Smooth muscle cell of the brain vasculature (primary cell): ENCODE measurements around the gene ADAM19.
"Not testable (repeated sequence)": the region's sequence is repeated elsewhere in the genome, so short reads cannot be mapped to it uniquely, and the experiment has no call there.

Source experiments
- DNase-seq: peaks from one replicate; pipeline ENCODE4 v3.0.0-alpha.2; 2012; ENCODE audit warnings: low read depth, low spot score

The ADAM19 gene

DNA sequence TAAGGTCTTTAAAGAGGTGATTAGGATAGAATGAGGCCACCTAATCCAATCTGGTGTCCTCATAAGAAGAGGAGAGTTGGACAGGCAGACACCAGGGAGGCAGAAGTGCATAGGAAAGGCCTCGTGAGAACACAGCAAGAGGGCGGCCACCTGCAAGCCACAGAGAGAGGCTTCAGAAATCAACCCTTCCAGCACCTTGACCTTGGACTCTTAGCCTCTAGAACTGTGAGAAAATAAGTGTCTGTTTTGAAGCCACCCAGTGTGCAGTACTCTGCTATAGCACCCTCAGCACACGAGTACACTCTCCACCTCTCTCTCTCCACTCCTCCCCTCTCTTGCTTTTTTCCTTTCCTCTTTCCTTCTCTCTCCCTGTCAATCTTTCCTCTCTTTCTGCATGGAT, 88.7 kb downstream of the ADAM19 start:
- no peak for DNase-seq

DNA sequence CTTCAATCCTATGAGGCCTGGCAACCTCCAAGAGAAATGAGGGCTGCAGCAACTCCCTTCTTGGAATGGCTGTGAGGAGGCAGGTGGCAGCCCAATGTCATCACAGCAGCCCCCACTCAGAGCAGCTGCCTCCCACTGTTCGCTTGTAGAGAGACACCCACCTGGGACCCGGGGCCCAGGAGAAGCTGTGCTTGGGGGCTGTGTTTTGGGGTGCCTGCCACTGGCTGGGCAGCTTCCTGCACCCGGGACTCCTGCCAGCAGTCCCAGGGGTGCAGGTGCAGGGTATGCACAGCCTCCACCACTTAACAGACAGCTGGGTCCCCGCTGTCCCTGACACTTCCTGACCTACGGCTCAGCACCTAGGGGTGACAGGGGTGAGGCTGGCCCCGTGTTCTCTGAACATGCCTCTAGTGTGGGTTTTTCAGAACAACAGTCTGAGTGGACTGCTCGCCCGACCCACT, 89.3 kb downstream of the ADAM19 start:
- no peak for DNase-seq

DNA sequence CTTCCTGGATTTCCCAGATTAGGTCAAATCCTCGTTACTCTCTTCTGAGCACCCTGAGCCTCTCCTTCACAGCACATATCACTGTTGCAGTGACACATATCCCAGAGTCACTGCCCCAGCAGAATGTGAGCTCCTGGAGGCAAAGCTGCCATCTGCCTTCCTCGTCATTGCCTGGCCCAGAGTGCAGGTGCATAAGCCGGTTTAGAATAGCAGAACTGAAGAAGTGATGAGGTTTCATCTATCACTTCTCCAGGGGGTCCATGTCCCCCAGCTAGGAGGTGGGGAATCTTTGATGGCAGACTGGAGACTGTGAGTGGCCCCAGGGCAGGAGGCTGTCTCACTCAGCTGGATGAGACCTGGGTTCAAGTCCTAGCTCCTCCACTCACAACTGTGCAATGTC, 89.8 kb downstream of the ADAM19 start:
- DNase-seq, result no peak

DNA sequence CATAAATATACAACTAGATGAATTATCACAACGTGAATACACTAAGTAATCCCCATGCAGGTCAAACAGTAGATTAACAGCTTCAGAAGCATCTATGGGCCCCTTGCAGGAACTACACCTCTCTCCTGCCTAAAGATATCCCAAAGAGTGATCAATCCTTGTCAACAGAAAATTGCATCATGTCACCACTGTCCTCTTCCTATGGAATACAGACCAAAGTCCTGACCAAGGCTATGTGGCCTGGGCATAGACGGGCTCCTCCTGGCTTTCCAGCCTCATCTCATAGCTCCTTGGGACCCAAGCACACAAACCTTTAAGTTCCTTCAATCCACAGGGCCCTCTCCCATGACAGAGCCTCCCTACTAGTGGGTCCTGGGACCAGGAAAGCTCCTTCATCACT, 90.2 kb downstream of the ADAM19 start:
- no peak for DNase-seq

DNA sequence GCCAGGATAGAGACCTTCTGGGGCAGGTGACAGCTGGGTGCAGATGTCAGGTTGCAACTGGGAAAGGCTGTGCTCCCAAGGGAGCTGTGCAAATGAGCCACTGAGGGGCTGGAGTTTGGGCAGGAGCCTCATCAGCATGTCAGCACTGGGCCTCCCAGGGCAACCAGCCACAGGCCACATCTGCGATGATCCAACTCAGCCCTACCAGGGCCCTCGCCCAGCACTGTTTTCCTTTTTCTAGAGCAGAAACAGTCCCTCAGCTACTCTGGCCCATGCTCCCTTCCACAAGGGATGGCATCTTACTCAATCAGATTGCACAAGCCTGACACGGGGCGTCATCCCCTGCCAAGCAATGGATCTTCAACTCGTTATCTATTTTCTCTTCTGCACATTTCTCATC, 90.8 kb downstream of the ADAM19 start:
- no peak for DNase-seq

DNA sequence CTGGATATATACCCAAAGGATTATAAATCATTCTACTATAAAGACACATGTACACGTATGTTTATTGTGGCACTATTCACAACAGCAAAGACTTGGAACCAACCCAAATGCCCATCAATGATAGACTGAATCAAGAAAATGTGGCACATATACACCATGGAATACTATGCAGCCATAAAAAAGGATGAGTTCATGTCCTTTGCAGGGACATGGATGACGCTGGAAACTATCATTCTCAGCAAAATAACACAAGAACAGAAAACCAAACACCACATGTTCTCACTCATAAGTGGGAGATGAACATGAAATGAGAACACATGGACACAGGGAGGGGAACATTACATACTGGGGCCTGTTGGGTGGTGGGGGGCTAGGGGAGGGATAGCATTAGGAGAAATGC, 92.9 kb downstream of the ADAM19 start:
- not testable (repeated sequence) for DNase-seq

DNA sequence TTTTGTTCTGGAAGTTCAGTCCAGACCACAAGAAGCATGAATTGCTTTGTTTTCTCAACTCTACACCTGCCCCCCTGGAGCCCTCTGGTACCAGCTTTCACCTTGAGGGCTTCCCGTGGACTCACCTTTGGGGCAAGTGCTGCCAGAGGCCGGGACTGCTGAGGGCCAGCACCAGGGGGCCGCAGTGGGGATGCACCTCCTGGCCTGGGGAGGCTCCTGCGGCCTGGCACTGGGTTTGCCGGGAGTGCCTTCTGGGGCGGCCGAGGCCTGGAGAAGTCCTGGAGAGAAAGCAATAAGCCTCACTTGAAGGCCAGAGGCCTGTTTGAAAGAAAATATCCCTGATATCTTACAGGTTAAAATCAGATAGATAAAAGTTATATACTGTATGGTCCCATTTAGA, 93.9 kb downstream of the ADAM19 start:
- no peak for DNase-seq

DNA sequence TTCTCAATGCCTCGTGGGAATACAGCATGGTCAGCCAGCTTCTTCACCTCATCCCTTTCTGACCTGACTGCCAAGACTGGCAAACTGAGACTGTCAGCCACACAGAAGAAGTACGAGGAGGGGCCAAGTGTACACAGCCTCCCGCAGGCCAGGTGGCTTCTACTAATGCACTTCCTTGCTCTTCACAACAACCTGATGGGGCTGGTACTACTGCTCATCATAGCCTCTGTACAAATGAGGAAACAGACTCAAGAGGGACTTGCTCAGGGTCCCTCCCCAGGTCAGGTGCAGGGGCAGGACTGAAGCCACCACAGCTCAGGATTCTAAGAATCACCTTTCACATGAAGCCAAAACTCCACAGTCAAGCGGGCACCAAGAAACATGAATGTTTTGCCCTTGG, 94.3 kb downstream of the ADAM19 start:
- no peak for DNase-seq

DNA sequence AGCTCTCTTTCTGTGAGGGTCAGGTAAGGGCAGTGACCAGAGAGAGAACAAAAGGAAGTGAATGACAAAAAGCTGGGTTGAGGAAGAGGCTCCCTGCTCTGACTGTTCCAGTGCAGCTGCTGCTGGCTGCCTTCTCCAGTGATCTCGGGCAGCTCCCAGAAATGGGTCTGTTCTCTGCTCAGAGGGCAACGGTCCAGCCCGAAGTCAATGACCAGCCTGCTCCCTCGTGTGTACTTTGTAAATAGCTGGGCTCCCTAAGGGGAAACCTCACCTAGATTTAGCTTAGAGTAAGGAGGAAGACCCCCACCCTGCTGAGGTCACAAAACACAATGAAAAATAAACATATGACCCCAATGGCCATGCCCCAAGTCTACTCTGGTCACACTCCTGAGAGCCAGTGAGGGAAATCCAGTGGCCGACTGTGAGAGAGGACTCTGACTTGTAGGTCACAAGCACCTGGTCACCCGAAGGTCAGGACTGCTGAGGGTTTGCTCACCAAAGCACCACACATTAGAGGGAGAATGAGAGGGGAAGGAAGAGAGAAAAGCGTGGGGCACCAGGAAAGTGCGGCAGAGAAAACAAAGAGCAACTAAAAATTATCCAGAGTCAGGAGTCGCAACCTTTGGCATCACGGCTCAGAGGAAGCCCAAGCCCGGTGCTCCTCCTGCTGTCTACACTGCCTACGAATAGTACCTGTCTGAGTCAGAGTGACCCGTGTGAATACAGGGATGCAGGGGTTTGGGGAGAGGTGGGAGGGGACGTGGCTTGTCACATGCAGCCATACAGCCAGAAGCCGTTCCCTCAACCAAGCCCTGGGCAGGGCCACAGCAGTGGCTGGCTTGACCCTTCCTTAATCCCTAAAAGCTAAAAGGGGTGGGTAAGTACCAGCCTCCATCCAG, 95.7 kb downstream of the ADAM19 start:
- DNase-seq, result no peak

DNA sequence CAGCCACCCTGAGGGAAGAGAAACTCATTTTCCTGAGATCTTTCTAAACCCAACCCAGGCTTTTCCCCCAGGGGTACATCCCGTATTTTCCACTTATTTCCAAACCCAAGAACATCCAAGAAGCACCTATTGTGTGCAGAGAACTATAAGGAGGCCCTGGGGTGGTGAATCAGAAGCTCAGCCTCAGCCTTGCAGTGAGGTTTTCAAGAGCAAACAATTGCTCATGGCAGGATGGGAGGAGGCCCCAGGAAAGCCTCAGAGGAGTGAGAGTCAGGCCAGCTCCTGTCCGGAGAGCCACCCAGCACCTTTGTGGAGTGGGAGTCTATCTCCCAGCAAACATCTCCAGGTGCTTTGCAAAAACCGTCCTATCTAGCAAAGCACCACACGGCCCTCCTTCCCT, 96.4 kb downstream of the ADAM19 start:
- DNase-seq, result no peak

DNA sequence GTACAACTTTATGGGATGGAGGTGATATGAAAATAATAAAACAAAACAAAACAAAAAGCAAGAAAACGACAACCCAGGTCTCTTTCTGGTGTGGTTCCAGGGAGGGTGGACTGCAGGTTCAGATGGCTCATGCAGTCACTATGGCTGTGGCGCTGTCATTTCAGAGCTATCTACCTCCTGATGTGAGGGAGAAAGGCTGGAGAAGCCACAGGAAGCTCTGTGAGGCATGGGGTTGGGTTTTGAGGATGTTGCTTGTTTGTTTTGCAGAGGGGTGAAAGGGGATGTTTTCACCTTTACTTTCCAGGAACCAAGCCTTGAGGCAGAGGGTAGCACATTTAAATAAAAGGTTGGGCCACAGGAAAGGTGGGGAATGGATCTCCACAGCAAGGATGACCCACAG, 96.8 kb downstream of the ADAM19 start:
- DNase-seq, result no peak

DNA sequence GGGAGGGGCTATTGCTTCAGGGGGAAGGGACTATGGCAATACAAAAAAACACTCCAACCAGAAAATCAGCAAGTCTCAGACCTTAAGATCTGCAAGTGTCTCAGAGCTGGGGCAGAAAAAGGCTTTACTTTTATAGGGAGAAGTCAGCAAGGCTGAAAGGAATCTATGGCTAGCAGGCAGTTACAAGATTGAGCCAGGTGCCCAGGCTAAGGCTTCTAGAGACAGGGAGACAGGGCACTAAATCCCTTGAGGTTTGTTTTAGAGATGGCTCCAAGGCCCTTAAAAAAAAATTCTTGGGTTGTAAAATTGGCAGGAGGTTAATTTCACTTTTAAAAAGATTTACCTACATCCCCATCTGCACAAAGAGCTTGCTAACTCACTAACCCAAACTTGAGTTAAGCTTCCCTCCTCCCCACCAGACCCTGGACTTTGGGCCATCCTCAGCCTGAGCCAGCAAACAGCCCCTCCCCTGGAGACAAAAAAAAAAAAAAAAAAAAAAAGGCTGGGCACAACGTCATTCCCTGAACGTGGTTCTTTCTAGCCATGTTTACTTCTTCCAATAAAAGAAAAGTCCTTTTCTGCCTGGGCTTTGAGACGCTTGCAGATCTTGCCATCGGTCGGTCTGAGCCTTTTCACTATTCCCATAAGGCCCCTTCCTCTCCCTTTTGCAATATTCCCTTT, 97.6 kb downstream of the ADAM19 start:
- no peak for DNase-seq

DNA sequence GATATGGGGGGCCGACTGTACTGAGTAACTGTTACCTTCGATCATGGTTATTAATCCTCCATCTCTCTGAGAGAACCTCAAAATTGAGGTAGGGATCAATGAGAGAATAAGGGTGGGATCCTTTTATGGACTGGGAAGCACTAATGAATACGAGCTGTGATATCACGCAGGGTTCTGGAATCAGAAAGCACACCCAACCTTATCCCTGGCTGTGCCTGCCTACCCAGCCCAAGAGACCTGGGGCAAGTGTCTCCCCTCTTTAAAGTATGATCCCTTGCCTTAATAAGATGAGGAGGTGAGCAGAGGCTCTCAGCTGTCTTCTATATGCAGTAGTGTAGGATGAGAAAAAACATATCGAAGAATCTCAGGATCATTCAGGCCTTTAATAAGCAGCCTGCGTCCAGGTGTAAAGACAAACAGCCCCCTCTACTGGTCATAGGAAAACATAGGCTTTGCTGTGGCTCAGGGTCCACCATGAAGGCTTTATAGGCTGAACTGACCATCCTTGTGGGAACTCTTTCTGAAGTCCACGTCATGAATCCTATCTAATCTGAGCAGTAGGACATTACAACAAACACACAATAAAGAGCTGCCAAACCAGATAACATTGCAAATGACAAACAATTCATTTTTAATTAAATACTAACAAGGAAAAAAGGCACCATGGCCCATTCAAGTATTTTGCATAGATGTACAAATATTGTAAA, 98.7 kb downstream of the ADAM19 start:
- DNase-seq, result peak; percentile 46

DNA sequence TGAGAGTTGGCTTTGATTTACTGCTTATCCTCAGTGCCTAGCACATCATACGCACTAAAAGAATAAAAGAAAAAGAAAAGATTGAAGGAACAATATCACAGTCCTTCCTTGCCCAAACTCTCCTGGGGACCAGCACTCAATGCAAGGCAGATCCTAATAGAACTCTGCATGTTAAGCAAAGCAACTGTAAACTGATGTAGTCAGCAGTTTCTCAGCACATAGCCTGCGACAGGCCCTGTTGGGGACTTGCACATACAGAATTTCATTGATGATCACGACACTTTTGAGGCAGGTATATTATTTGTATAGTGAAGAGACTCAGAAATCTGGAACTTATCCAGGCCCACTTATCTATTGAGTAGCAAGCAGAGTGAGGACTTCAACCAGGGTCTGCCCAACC, 100.1 kb downstream of the ADAM19 start:
- no peak for DNase-seq

DNA sequence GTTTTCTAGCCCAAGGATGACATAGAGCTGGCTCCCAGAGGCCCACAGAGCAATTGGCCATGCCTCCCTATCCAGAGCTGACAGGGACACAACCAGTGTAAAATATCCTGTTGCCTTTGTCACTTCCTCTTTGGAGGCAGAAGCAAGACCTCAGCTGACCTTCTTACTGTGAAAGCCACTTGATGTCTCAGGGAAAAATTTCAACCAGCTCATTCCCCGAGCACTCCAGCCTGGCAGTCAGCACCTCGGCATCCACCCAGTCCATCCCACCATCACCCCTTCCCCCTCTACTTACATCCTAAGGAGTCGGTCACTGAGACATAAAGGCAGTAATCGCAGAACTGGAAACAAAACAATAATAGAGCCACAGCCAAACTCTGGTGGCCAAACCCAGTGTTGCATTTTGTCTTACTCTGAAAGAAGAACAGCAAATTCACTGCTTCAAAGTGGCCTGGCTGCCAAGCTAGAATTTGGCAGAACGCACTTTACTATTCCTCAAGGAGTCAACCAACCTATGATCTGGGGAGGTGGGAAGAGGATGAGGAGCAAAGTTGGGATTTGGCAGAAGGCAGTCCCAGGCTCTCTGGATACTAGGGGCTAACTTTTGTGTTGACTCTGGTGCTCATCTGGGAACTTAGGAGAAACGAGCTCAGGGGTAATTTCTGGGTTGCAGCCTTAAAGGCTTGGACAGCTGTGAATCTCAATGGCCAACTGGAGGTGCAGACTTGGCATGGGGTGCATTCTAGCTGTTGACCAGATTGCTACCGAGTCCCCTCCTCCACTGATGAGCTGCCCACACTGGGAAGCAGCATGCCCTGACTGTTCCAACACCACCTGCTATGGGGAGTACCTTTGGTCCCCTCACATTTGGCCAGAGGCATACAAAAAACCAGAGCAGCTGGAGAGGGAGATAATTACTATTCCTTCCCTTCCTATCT, 101.9 kb downstream of the ADAM19 start:
- no peak for DNase-seq

DNA sequence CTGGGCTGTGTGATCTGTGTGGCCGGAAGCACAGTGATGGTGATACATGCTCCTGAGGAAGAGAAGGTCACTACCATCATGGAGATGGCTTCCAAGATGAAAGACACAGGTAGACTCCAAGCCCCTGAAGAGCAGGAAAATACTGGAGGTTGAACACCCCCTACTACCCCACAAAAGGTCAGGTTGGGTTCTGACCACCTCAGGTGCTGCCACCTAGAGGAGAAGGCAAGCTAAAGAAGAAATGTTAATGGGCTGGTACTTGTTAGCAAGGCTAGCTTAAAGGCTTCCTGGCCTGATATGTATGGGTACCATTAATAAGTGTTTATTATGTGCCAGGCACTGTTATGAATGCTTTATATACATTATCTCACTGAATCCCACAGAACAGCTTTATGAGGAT, 103.9 kb downstream of the ADAM19 start:
- no peak for DNase-seq

DNA sequence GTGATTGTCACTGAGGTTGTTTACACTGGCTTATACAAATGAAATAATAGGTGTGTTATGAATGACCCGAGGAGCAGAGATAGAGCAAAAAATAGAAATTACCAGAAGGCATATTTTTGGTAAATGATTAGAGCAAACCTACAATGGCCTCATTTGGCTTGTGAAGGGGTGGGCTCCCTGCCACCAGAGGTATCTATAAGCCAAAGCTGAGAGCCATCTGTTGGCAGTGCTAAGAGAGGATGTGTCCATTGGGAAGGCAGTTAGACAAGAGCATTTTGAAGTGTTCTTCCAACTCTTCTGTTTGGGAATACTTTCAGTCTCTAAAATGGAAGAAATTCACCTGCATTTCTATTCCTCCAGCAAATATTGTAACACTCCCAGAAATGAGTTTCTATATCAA, 104.9 kb downstream of the ADAM19 start:
- DNase-seq, result no peak

DNA sequence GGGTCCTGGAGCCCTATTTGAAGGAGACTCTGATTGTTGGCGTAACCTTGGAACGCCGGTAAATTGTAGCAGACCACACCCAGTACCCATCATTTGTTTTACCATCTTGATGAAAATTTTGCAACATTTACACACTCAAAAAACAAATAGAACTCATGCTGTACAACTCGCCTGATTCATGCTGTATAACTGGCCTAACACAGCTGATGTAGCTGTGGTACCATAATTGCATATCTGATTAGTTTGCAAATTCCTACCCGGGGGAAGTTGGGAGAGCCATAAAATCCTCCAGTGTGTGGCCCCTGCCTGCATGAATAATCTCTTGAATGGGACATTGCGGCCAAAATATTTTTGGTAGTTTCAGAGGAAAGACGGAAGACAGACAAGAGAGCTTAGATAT, 105.9 kb downstream of the ADAM19 start:
- DNase-seq, result no peak

DNA sequence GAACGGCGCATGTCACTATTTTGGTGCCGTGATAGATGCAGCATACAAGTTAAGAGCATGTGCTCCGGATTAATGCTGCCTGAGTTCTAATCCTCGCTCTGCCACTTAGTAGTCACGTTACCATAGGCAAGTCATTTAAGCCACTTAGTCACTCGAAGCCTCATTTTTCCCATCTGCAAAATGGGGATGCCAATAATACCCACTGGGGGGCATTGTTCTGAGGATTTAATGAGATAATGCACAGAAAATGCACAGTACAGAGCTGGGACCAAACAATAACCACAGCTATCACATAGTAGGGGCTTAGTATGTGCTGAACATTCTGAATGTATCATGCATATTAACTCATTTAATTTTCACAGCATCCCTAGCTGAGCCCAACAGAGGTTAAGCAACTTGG, 106.5 kb downstream of the ADAM19 start:
- no peak for DNase-seq

DNA sequence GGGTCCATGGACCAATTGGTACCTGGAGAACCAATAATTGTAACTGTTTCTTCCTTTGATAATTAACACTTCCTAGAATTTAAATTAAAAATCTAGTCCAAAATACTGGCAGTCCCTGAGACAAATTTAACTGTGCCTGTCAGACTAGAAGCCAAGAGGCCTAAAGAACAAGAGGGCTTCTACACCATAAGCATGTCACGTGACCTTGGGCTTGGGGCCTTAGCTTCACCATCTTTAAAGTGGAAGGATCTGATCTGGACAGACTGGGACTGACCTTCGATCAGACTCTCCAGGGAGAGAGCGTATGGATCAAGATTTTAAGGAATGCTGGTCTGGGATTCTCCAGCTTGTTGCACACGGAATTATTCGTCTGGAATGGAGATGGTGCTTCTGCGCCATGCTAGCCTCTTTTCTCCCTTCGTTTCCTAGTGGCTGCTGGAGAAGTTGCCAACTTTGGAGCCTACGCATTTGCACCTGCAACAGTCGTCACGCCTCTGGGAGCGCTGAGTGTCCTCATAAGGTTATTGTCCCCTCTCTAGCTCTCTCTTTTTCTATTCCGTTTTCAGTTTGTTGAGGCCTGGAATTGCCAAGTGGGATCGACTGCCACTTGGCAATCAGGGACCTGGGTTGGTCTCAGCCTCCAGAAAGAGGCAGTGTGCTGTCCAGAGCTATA, 107.1 kb downstream of the ADAM19 start:
- no peak for DNase-seq
